Calu3 (cell line): ENCODE data around the gene PCDHA1. TPM values are rescaled to one million over a fixed set of nuclear protein-coding genes. Genes with fewer than 3 reads are reported as not detected.

Source experiments
- BruUV-seq: library from RNA; stranded (reverse); fragments of 400-500 nt; replicated peaks from 2 replicates; lab custom pipeline; 2021; lab: Mats Ljungman, UMichigan
- CTCF ChIA-PET: fragments of 300-600 bp; sonication (Branson Sonifier 250); formaldehyde crosslinking; loops from one replicate; lab custom pipeline; 2022; ENCODE audit warnings: antibody characterized with exemption; lab: Charles Lee
- DNase-seq: peaks from one replicate; pipeline ENCODE4 v3.0.0; 2022
- H3K27ac Mint-ChIP-seq: one replicate; pipeline ENCODE4 v1.8.0; 2022; ENCODE audit warnings: mixed read lengths; ENCODE audit not compliant: unreplicated experiment
- H3K27me3 Mint-ChIP-seq: one replicate; pipeline ENCODE4 v1.8.0; 2022; ENCODE audit warnings: mixed read lengths; ENCODE audit not compliant: unreplicated experiment
- H3K36me3 Mint-ChIP-seq: one replicate; pipeline ENCODE4 v1.8.0; 2022; ENCODE audit warnings: mild to moderate bottlenecking, moderate library complexity, mixed read lengths; ENCODE audit not compliant: insufficient read depth, unreplicated experiment
- H3K4me1 Mint-ChIP-seq: one replicate; pipeline ENCODE4 v1.8.0; 2022; ENCODE audit warnings: mild to moderate bottlenecking, low read depth, mixed read lengths; ENCODE audit not compliant: unreplicated experiment
- H3K4me3 Mint-ChIP-seq: one replicate; pipeline ENCODE4 v1.8.0; 2022; ENCODE audit warnings: mild to moderate bottlenecking, low read depth, moderate library complexity, mixed read lengths; ENCODE audit not compliant: unreplicated experiment
- H3K9me3 Mint-ChIP-seq: one replicate; pipeline ENCODE4 v1.8.0; 2022; ENCODE audit warnings: low read depth, mixed read lengths; ENCODE audit not compliant: unreplicated experiment
- CTCF ChIP-seq: fragments of 200-600 bp; IDR thresholded peaks from one replicate; pipeline ENCODE4 v1.8.0; 2022; ENCODE audit warnings: antibody characterized with exemption; ENCODE audit not compliant: unreplicated experiment
- intact Hi-C: fragments of 100-400 bp; cut with micrococcal nuclease; formaldehyde crosslinking; loops from one replicate; pipeline ENCODE4 v1.10.0; 2022; ENCODE audit not compliant: unreplicated experiment
- total RNA-seq: library from RNA; stranded (reverse); gene quantifications from 2 replicates; pipeline ENCODE4 v1.2.3, GENCODE V29; 2022

PCDHA1 gene
- total RNA-seq, 1 experiment from 2014 or later, result 0.83 TPM

GRCh38 chr5:140857177-140857986 is 71.4 kb downstream of the PCDHA1 start:
- CTCF ChIA-PET, result no interaction called here
- Mint-ChIP-seq H3K9me3 (peaks cover 5% of the 10 kb centered on the region), H3K27me3 (no peaks in the 10 kb centered on the region), H3K27ac (no peak overlapping the region), H3K36me3 (peaks cover 4% of the 10 kb centered on the region), H3K4me1 (no peaks in the 10 kb centered on the region), H3K4me3 (no peak overlapping the region)
- no TSS peak for BruUV-seq
- no peak for TF ChIP-seq CTCF
- DNase-seq, result no peak
- intact Hi-C loops, result no loop called here

DNA sequence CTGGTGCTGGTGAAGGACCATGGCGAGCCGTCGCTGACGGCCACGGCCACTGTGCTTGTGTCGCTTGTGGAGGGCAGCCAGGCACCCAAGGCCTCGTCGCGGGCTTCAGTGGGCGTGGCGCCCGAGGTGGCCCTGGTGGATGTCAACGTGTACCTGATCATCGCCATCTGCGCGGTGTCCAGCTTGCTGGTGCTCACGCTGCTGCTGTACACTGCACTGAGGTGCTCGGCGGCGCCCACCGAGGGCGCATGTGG is 72.0 kb downstream of the PCDHA1 start:
- Mint-ChIP-seq H3K27ac (no peak overlapping the region), H3K36me3 (peaks cover 2% of the 10 kb centered on the region), H3K4me3 (no peak overlapping the region), H3K4me1 (no peaks in the 10 kb centered on the region), H3K27me3 (no peaks in the 10 kb centered on the region), H3K9me3 (peaks cover 5% of the 10 kb centered on the region)
- BruUV-seq, result no TSS peak
- no peak for TF ChIP-seq CTCF
- intact Hi-C loops, result no loop called here
- CTCF ChIA-PET, result no interaction called here
- DNase-seq, result no peak

- Mint-ChIP-seq H3K27me3 (no peaks in the 10 kb centered on the region), H3K27ac (no peak overlapping the region), H3K36me3 (no peaks in the 10 kb centered on the region), H3K4me3 (no peak overlapping the region), H3K9me3 (peaks cover 4% of the 10 kb centered on the region), H3K4me1 (no peaks in the 10 kb centered on the region)
- no TSS peak for BruUV-seq
- CTCF ChIA-PET, result interaction anchor here (0.5 kb wide), 1 partner anchor 698 kb away, joined by 3 read pairs; no protein-coding TSS in a partner anchor
- intact Hi-C loops, result no loop called here
- TF ChIP-seq CTCF, result no peak
- DNase-seq, result no peak
Measured at GRCh38 chr5:140862441-140863295, 76.7 kb downstream of the PCDHA1 start.

- no peaks in the 10 kb centered on the region for H3K4me1 Mint-ChIP-seq
- no TSS peak for BruUV-seq
- no peak within 1 kb of the TSS for H3K4me3 Mint-ChIP-seq
- CTCF ChIA-PET, result interaction anchor here (0.5 kb wide), 1 partner anchor 1404 kb away, joined by 4 read pairs; no protein-coding TSS in a partner anchor
- H3K27me3 Mint-ChIP-seq, result no peaks in the 10 kb centered on the region
- no peaks in the 10 kb centered on the region for H3K36me3 Mint-ChIP-seq
- H3K27ac Mint-ChIP-seq, result no peak within 1 kb of the TSS
- intact Hi-C loops, result loop anchor here (1.0 kb wide), 1 partner anchor 172 kb away; no protein-coding TSS in a partner anchor
- no peak for TF ChIP-seq CTCF
- H3K9me3 Mint-ChIP-seq, result peaks cover 6% of the 10 kb centered on the region
- peak; percentile 20 for DNase-seq
Measured at GRCh38 chr5:140868721-140869554, 83.0 kb downstream of the PCDHA1 start, which contains the start of gene PCDHA11. Gene PCDHA11, plus strand, starts transcription at chr5:140868957. Its CDS starts 147 bp downstream, at chr5:140869104.
